GM12878 (cell line): ENCODE results near the gene ZWILCH. TPM values are rescaled to one million over a fixed set of nuclear protein-coding genes. Genes with fewer than 3 reads are reported as not detected.
"Not testable (repeated sequence)": the region's sequence is repeated elsewhere in the genome, so short reads cannot be mapped to it uniquely, and the experiment has no call there.

Source experiments
- ATAC-seq: fragments of 200-7000 bp; cut with Tn5 transposase; 3 replicates; pipeline ENCODE4 v1.9.1; 2020; ENCODE audit warnings: mild to moderate bottlenecking, moderate library complexity
- BruUV-seq: library from RNA; stranded (reverse); fragments of 400-500 nt; replicated peaks from 2 replicates; lab custom pipeline; 2021; lab: Mats Ljungman, UMichigan
- CTCF ChIA-PET: fragments of 300-600 bp; sonication (Branson Sonifier 250); formaldehyde crosslinking; extraction: SDS; loops from one replicate; lab custom pipeline; 2021; ENCODE audit warnings: inconsistent platforms; lab: Yijun Ruan, JAX
- POLR2A ChIA-PET: fragments of 350-600 bp; formaldehyde crosslinking; extraction: SDS; loops from one replicate; lab custom pipeline; 2021; ENCODE audit warnings: inconsistent platforms; lab: Charles Lee
- RAD21 ChIA-PET: fragments of 300-600 bp; sonication (Branson Sonifier 250); formaldehyde crosslinking; loops from one replicate; lab custom pipeline; 2023; ENCODE audit warnings: antibody characterized with exemption; ENCODE audit not compliant: unreplicated experiment; lab: Charles Lee
- SMC1A ChIA-PET: fragments of 300-600 bp; sonication (Branson Sonifier 250); formaldehyde crosslinking; loops from one replicate; lab custom pipeline; 2023; ENCODE audit not compliant: unreplicated experiment, uncharacterized antibody; lab: Charles Lee
- DNase-seq: peaks from one replicate; pipeline ENCODE4 v3.0.0-alpha.2; 2011; ENCODE audit warnings: low read depth, low spot score
- FAIRE-seq: peaks from 3 replicates; lab custom pipeline; 2011; peaks lifted over from hg19 to GRCh38; lab: Jason Lieb, UNC
- H2AFZ ChIP-seq: 2 replicates; pipeline ENCODE4 v1.6.0; 2011; ENCODE audit warnings: low read depth, low read length, control low read depth; ENCODE audit not compliant: control insufficient read depth
- H3K27ac ChIP-seq: 2 replicates; pipeline ENCODE4 v1.5.1; 2011; ENCODE audit warnings: control low read depth; ENCODE audit not compliant: control insufficient read depth, insufficient read depth
- H3K27me3 ChIP-seq, 2 experiments: replicated peaks in 1 of 2; 2 replicates each; pipeline versions ENCODE4 v1.6.0 to v1.6.1; 2011; ENCODE audit warnings: low read length in 1 of 2; ENCODE audit not compliant: control insufficient read depth in 2 of 2, insufficient read depth in 2 of 2
- H3K36me3 ChIP-seq, 2 experiments: 2 replicates each; pipeline ENCODE4 v1.5.1; 2011; ENCODE audit warnings: low read length in 1 of 2; ENCODE audit not compliant: control insufficient read depth in 2 of 2, insufficient read depth in 2 of 2
- H3K4me1 ChIP-seq: 2 replicates; pipeline ENCODE4 v1.6.1; 2011; ENCODE audit warnings: mild to moderate bottlenecking, low read length, moderate library complexity, mixed read lengths; ENCODE audit not compliant: control insufficient read depth, insufficient read depth
- H3K4me2 ChIP-seq: 2 replicates; pipeline ENCODE4 v1.6.0; 2011; ENCODE audit warnings: control low read depth; ENCODE audit not compliant: control insufficient read depth, insufficient read depth
- H3K4me3 ChIP-seq: fragments of 200-600 bp; sonication (generic); 2 replicates; pipeline ENCODE4 v1.5.1; 2016
- H3K79me2 ChIP-seq: 2 replicates; pipeline ENCODE4 v1.6.0; 2011; ENCODE audit warnings: low read length; ENCODE audit not compliant: control insufficient read depth, insufficient read depth
- H3K9ac ChIP-seq: 2 replicates; pipeline ENCODE4 v1.8.0; 2011; ENCODE audit warnings: low read length, control low read depth, mixed read lengths; ENCODE audit not compliant: control insufficient read depth, insufficient read depth
- H3K9me3 ChIP-seq: replicated peaks from 3 replicates; pipeline ENCODE4 v1.5.1; 2011; ENCODE audit warnings: mild to moderate bottlenecking, low read length; ENCODE audit not compliant: control insufficient read depth, insufficient read depth
- H4K20me1 ChIP-seq: 2 replicates; pipeline ENCODE4 v1.6.0; 2011; ENCODE audit not compliant: control insufficient read depth, insufficient read depth
- ETV6 ChIP-seq, 2 experiments: fragments of 450-650 bp in 1 of 2; IDR thresholded peaks in 1 of 2; conservative IDR thresholded peaks in 1 of 2; 2 replicates each; pipeline ENCODE4 v1.6.1; 2014; ENCODE audit warnings: antibody characterized with exemption in 1 of 2, borderline replicate concordance in 1 of 2, low read depth in 1 of 2, mild to moderate bottlenecking in 1 of 2, moderate library complexity in 1 of 2
- IRF5 ChIP-seq: fragments of 450-650 bp; IDR thresholded peaks from 2 replicates; pipeline ENCODE4 v1.6.1; 2017; ENCODE audit warnings: borderline replicate concordance
- WGBS: methylation state at CpG from one replicate; pipeline ENCODE4 v1.1.6; 2016; ENCODE audit warnings: low lambda C conversion rate; ENCODE audit not compliant: insufficient replicate concordance, insufficient coverage; ENCODE audit errors: missing lambda C conversion rate; 5-methylcytosine and 5-hydroxymethylcytosine counted together
- in situ Hi-C: fragments of 300-500 bp; cut with MboI; formaldehyde crosslinking; loops from 9 replicates; pipeline ENCODE4 v1.14.3; 2018; ENCODE audit warnings: mixed read lengths
- intact Hi-C: fragments of 100-400 bp; cut with micrococcal nuclease; formaldehyde crosslinking; loops from one replicate; pipeline ENCODE4 v1.14.2; 2022; ENCODE audit not compliant: unreplicated experiment
- polyA plus RNA-seq, 11 experiments: library from polyadenylated mRNA; depleted of rRNA in 4 of 11; unstranded in 6 of 11; stranded (reverse) in 5 of 11; fragments of >200 nt; fragmentation: Nextera tagmentation in 4 of 11; fragmentation: Illumina TruSeq in 1 of 11; extraction: Ambion mirVana in 4 of 11; extraction: Trizol in 1 of 11; gene quantifications; 1 replicate in 1 of 11; 2 replicates in 10 of 11; pipeline versions ENCODE4 v1.2.1 to v1.2.3, GENCODE V29; 2011 to 2016; ENCODE audit warnings: inconsistent platforms in 2 of 11, missing spikeins in 2 of 11, low read depth in 1 of 11
- total RNA-seq, 4 experiments: library from RNA; depleted of rRNA in 3 of 4; stranded (reverse); fragments of >200 nt in 3 of 4; fragmentation: Illumina TruSeq in 1 of 4; extraction: Trizol in 1 of 4; gene quantifications; 2 replicates each; pipeline versions ENCODE4 v1.2.1 to v1.2.3, GENCODE V29; 2013 to 2021

The ZWILCH gene
- total and polyA plus RNA-seq, 10 of the 15 experiments (the other 5 are each of a cell fraction or from before 2014, with no cell fraction given), result 15.6 to 73.9 (median 32.4) TPM

GRCh38 chr15:66502491-66502890 is 2.6 kb upstream of the ZWILCH start (continued):
- TF ChIP-seq IRF5 (no peak), ETV6 (conservative IDR thresholded peaks at IDR 0.05 in 1 of 2, IDR thresholded peaks at IDR 0.05 in 1 of 2; ENCODE audit: borderline replicate concordance in 1 of 2, low read depth in 1 of 2) (no peak)

GRCh38 chr15:66503041-66503648 is 2.0 kb upstream of the ZWILCH start:
- peak overlapping the region; percentile 99 for H3K4me3 ChIP-seq
- H3K9me3 ChIP-seq, BruUV-seq, H3K4me1 ChIP-seq, FAIRE-seq, ATAC-seq, DNase-seq, H3K27me3 ChIP-seq, H2AFZ ChIP-seq, H4K20me1 ChIP-seq: not testable (repeated sequence)
- H3K36me3 ChIP-seq, result peaks cover 7 to 34% of the 10 kb centered on the region in 2 experiments
- SMC1A ChIA-PET, result interaction anchor here (0.7 to 2.5 kb wide), 6 partner anchors 64 to 581 kb away, joined by 3 to 10 read pairs (median 6); no protein-coding TSS in a partner anchor
- H3K79me2 ChIP-seq, result peaks cover 77% of the 10 kb centered on the region
- peak overlapping the region; percentile 39 for H3K4me2 ChIP-seq
- RAD21 ChIA-PET, result interaction anchor here (1.5 kb wide), 1 partner anchor 117 kb away, joined by 4 read pairs; the partner anchor contains the start of gene MAP2K1
- in situ Hi-C loops (loop anchor here (5.0 kb wide), 1 partner anchor 146 kb away; the partner anchor contains the start of gene TIPIN), intact Hi-C loops (loop anchor here (2.0 kb wide), 1 partner anchor 64 kb away; no protein-coding TSS in a partner anchor)
- CTCF ChIA-PET, result interaction anchor here (1.3 to 1.9 kb wide), 2 partner anchors 64 to 116 kb away, joined by 5 to 11 read pairs; partner anchors contain the start of gene MAP2K1
- POLR2A ChIA-PET, result interaction anchor here (0.6 to 2.1 kb wide), 4 partner anchors 31 to 282 kb away, joined by 3 to 9 read pairs (median 4); partner anchors contain the start of gene MAP2K1
- peak overlapping the region; percentile 97 for H3K27ac ChIP-seq
- peak overlapping the region; percentile 97 for H3K9ac ChIP-seq
- whole genome bisulfite sequencing, result 5% methylated on average over 13 of the region's 13 CpGs
